ENCODE results near the gene PPP6R1. TPM values are rescaled to one million over a fixed set of nuclear protein-coding genes. Genes with fewer than 3 reads are reported as not detected.

Gene PPP6R1
- polyA plus RNA-seq, 1 donor: 31.5 TPM

GRCh38 chr19:55244004-55244680 is 14.7 kb downstream of the PPP6R1 start:
- no peak for DNase-seq

- DNase-seq: no peak
These were observed 16.3 kb downstream of the PPP6R1 start for GRCh38 chr19:55242517-55242916.

GRCh38 chr19:55241935-55242464 is 16.8 kb downstream of the PPP6R1 start:
- no peak for DNase-seq

GRCh38 chr19:55241143-55241934 is 17.5 kb downstream of the PPP6R1 start:
- DNase-seq: no peak

- no peak for DNase-seq
These were observed 18.1 kb downstream of the PPP6R1 start for GRCh38 chr19:55240713-55241020.

GRCh38 chr19:55239004-55239403 is 19.8 kb downstream of the PPP6R1 start:
- DNase-seq: no peak

GRCh38 chr19:55238030-55238429 is 20.8 kb downstream of the PPP6R1 start:
- DNase-seq: no peak

- DNase-seq: no peak
These were observed 25.8 kb downstream of the PPP6R1 start for GRCh38 chr19:55232986-55233385.

GRCh38 chr19:55232286-55232602 is 26.6 kb downstream of the PPP6R1 start:
- DNase-seq: no peak

GRCh38 chr19:55231391-55232285 is 27.2 kb downstream of the PPP6R1 start:
- DNase-seq: no peak

GRCh38 chr19:55230780-55231179 is 28.0 kb downstream of the PPP6R1 start:
- no peak for DNase-seq

- no peak for DNase-seq
These were observed 28.5 kb downstream of the PPP6R1 start for GRCh38 chr19:55230329-55230728.

- DNase-seq: no peak
These were observed 29.0 kb downstream of the PPP6R1 start for GRCh38 chr19:55229789-55230182.

GRCh38 chr19:55229145-55229788 is 29.6 kb downstream of the PPP6R1 start:
- no peak for DNase-seq

- DNase-seq: no peak
These were observed 30.3 kb downstream of the PPP6R1 start, which contains the start of gene TMEM86B for GRCh38 chr19:55228403-55229031. TMEM86B (minus strand) TSS chr19:55228763; CDS start chr19:55228741, 22 bp downstream.

GRCh38 chr19:55228015-55228391 is 30.8 kb downstream of the PPP6R1 start:
- DNase-seq: no peak

- DNase-seq: no peak
These were observed 31.4 kb downstream of the PPP6R1 start for GRCh38 chr19:55227241-55228014.

- no peak for DNase-seq
These were observed 32.0 kb downstream of the PPP6R1 start for GRCh38 chr19:55226788-55227187.

- no peak for DNase-seq
These were observed 32.5 kb downstream of the PPP6R1 start for GRCh38 chr19:55226273-55226672.

GRCh38 chr19:55225415-55225958 is 33.3 kb downstream of the PPP6R1 start:
- no peak for DNase-seq
